HG03457 (cell line): ENCODE measurements around the gene TNFAIP8L3.

Experiments used
- ATAC-seq: cut with Tn5 transposase; IDR thresholded peaks from one replicate; pipeline ENCODE4 v1.9.1; 2021; ENCODE audit warnings: moderate number of reproducible peaks; ENCODE audit not compliant: unreplicated experiment

Gene TNFAIP8L3

DNA sequence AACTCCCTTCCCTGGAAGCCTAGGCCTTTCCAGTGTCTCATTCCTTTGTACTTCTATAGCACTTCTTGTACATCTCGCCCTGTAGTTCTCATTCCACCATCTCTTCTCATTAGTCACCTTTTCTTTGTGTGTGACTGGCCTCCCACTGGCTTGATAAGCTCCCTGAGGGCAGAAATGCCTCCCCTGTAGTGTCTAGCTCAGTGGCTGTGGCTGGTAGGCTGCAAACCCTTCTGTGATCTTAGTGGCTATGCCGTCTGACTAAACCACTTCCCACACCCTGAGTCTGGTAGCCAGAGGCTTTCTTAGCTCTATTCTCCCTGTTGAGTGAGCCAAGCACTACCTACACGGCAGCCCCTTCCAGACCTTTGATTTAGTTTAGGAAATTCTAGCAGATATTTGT lies 24.4 kb upstream of the TNFAIP8L3 start:
- no peak for ATAC-seq

DNA sequence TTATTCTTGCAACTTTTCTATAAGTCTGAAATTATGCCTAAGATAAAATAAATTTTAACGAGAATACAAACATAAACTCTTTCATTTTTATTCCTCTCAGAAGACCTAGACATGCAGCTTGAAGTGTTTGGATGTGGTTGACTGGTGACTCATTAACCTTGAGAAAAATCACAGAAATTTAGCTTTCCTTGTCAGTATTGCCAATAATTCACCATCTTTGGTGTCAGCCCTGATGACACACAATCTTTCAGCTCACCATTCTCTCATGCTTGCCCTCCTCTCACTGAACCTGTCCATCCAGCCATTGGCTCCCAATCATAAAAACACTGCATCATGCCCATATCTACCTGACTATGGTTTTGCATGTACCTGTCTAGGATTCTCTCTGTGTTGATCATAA lies 22.6 kb upstream of the TNFAIP8L3 start:
- no peak for ATAC-seq

DNA sequence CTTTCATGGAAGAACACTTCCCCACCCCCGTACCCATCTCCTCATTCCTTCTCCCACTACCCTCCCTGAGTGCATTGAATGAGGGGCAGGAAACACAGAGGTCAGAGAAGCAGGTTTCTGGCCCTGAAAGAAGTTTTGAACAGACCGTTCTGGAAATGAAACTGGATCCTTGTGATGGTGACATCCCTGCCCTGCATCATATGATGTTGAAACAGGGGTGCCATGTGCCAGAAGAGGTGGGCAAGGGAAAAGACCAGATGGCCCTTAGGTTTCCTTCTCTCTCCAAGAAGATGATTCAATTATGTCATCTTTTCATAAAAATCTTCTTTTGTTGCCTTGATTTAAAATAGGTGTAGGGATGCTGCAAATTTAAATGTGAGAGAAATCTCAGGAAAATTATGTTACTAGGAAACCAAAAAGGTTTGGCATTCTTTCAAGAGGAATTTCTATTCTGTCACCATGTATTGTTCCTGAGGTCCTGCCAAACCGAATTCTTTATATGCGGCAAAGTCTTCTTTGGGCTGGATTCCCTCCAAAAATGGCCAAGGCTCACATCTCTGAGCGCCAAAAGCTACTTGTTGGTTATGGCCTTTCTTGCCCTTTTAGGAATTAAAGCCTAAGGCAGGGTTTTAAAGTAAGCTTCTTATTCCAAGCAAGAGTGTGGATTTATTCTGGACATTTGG lies 19.9 kb upstream of the TNFAIP8L3 start:
- ATAC-seq = no peak

DNA sequence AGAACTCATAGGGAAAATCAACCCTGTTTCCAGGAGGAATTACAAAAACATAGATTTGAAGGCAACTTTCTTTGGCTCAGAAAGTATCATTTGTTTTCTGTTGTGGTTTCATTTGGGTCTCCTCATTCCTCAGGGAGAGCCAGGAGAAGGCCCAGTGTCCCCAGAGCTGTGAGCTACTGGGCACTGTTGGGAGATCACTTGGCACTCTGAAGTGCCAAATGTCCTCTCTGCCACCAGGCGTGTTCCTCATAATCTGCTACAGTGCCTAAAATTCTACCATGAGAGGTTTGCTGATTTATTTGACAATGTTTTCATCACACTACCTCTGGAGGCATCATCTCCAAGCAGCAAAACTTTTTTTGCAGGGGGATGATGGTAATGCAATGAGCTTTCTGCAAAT lies 17.4 kb upstream of the TNFAIP8L3 start:
- ATAC-seq = no peak

DNA sequence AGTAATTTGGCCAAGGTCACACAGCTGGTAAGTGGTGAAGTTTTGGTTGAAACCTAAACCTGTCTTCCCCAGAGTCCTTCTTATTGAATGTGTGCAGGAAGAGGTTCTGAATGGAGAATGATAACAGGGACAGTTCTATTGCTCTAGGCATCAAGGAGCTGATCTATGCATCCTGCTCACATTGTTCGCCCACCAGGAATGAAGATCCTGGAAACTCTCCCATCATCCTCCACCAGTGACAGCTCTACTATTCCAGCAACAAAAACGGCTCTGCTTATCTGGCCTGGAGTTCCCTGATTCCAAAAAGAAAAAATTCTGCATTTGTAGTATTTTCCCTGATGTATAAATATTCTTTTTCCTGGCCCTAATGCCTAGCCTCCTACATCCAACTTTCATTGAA lies 16.4 kb upstream of the TNFAIP8L3 start:
- no peak for ATAC-seq

DNA sequence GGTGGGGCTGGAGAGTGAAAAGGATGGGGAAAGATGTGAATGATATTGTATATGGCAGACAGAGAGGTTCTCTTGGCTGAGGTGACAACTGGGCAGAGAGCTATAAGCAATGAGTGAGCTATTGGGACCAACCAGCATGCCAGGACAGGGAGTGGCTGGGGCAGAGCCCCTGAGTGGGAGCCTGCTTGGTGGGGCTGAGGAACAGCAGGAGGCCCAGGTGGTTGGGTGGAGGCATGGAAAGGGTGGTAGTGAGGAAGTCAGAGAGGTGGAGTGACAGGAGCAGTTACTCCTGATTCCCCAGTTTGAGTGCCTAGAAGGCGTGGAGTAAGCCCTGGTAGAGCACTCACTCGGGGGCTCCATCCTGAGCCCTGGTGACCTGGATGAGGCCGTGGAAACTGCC lies 15.5 kb upstream of the TNFAIP8L3 start:
- ATAC-seq = no peak

DNA sequence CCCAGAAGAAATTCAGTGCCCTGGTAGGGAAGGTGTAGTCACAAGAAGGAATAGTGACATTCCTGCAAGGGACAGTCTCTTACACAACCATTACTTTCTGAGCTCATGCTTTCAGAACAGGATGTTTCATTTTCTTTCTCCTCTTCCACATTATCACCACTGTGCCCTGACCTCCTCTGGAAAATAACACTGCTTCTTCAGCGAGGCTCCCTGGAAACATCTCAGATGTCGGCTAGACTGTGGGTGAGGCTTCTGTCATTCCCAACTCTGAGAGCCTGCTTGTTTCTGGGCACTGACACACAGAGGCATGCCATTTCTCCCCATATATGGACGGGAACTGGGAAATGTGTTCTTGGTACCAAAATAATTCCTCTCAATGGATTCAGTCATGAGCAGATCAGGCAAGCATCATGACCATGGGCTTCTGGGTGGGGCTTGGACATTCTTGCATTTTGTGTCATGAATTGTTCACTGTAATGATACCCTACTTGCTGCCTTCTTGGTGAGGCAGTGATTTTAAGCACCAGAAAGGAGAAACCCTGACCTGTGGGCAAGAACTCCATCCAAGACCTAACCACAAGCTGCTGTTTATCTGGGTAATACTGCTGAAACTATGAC lies 14.3 kb upstream of the TNFAIP8L3 start:
- no peak for ATAC-seq

DNA sequence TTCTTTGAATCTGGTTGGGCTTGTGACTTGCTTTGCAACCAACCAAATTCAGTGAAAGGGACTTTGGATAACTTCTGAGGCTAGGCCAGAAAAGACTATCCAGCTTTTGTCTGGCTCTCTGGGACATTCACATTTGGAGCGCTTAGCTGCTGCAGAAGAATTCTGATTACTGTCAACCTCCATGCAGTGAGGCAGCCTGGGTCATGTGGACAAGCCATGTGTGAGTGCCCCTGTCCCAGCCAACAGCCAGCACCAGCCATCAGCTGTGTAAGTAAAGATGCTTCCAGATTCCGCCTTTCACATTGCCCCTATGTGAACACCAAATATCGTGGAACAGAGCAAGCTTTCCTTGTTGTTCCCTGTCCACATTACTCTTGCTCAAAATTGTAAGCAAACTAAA lies 12.9 kb upstream of the TNFAIP8L3 start:
- ATAC-seq = no peak

DNA sequence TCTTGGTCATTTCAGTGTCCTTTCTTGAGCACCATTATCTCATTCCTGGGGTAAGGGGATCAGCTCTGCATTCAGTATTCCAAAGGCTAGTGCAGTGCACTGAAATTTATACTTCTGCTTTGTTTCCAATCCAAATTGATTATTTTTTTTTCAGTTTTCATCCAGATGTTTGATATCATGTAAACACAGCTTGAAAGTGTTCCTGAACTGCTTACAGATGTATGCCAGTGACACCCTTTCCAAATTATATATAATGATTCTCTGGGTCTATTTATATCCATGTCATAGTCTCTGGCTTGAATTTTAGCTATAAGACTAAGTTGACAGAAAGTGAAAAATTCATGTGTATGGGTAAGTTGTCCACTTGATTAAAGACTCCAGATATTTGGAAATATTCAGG lies 11.8 kb upstream of the TNFAIP8L3 start:
- ATAC-seq = no peak

DNA sequence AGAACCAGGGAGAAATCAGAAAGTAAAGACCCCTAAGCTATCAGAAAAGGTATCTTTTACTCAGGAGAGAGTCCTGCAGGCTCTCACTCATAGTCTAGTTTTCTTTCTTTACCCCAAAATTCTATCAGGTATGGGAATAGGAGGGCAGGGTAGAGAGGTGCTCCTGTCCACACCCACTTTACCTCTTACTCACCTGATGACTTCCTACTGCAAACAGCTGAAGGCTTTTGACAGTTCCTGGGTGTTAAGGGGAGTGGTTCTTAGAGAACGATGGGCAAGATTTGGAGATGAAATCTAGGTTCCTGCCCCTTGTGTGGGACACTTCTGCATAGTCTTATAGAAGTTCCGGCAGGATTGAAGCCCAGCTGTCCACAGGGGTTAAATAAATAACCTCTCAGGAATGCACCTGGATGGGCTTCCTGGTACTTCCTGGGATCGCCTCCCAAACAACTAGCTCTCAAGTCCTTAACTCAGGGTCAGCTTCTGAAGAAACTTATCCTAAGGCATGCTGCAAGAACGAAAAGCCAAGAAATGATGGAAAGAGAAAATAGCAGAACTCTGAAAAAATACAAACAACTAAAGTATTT lies 10.8 kb upstream of the TNFAIP8L3 start:
- no peak for ATAC-seq

DNA sequence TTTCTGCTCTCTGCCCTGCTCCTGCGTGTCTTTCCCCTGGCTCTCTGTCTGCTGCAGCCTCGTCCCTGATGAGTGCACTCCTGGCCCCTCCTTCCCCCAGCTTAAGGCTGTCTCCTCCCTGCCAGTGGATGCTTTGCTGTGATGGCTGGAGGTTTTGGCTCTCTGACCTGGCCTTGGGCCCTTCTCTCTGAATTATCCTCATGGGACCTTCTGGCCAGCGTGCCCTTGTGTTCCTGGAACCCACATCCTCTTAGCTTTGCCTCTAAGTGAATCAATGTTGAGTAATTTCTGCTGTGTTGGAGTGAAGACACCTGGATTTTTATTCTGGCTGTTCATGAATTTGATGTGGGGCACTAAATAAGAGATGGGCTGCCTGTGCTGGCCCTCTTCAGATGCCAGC lies 9.8 kb upstream of the TNFAIP8L3 start:
- no peak for ATAC-seq

DNA sequence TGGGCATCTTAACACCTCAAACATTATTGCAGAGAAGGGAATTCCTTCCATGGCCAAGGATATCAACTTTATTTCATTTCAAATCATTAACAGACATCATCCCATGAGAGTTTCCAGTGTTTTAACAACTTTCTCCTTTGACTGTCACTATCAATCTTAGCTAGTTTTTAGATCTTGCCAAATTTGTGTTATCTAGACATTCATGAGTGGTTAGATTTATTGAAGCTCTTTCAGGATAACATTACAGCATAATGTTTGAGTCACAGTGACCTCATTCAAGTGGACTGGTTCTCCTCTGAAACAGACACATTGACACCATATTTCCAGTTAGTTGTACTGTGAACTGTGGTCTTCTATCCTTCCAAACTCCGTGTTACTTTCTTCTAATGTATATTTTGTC lies 8.6 kb upstream of the TNFAIP8L3 start:
- ATAC-seq = no peak

DNA sequence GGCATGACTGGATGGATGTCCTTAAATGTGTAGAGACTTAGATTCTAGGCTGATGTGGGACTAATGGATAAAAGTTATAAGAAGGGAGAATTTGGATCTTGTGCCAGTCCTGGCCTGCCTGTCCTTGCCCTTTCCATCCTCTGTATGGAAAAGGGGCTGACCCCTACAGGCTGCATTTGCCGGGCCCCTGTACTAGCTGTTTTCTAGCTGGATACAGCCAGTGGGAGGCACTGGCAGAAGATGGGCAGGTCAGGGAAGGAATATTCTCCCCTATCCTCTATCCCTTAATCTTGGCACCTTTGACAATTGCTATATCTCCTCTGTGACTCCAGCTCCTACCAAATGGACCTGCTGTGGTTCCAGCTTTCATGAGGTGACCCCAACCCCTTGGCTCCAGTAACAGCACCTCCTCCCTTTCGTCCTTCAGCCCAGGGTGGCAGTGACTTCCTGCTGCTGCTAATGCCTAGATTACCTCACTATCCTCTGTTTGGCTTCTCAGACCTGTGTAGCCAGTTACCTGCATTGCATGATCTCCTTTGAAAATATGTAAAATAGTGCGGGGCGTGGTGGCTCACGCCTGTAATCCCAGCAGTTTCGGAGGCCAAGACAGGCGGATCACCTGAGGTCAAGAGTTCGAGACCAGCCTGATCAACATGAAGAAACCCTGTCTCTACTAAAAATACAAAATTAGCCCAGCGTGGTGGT lies 6.2 kb upstream of the TNFAIP8L3 start:
- ATAC-seq = no peak

DNA sequence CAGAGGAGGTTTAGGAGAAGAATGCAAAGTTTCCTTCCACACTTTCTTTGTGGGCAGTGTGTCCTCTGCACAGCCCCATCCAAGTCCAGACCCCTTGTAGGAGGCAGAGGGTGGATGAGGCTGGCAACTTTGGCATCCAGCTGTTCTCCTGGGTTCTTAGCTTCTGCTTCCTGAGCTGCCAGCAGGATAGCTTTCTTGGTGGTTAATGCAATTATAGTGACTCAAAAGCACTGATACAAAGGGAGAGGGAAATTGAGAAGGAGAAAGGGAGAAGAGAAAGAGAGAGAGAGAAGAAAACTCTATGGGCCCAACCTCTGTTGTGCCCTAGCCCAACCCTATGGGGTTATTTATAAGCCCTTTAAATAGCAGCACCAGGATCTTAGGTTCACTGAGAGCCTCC lies 4.5 kb upstream of the TNFAIP8L3 start:
- ATAC-seq = no peak

DNA sequence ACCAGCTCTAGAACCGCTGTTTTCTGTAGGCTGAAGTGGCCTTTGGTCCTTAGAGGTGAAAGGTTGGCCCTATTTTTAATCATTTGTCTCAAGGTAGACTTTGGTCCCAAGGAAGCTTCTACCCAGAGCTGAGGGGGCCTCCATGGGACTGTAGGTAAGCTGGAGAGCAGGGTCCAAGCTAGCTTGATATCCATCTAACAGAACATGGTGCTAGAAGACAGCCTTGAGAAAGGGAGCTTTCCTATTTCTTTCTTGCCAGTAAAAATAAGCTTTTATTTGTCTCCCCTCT lies 3.6 kb upstream of the TNFAIP8L3 start:
- no peak for ATAC-seq

DNA sequence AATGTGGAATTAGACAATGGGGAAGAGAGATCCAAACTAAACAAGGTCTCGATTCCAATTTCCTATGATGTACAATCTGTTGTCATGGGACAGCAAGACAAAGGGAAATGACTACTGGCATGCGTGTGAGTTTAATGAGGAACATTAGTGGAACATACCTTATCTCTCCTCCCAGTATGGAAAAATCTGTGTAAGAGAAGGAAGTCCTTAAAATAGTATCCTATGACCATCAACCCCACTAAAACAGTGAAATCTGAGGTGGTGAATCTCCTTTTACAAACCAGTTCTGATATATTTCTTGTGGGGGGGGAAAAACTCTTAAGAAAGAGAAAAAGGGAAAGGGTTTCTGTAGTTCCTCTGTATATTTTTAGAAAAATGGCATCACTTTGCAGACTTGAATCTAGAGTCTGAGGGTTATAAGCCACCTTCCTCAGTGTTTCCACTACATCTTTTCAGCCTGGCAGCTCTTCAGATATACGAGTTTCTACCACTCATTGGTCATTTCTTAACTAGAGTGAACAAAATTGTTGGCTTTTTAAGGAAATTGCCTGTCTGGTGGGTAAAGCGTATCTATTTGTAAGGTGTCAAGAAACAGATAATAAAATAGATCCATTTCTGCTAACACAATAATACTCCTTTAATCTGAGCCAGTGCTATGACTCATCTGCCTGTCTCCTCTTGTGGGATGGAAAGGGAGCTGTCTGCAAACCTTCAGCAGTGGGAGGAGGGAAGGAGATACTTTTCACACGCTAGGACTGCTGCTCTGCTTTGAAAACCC lies 3.0 kb upstream of the TNFAIP8L3 start:
- no peak for ATAC-seq

DNA sequence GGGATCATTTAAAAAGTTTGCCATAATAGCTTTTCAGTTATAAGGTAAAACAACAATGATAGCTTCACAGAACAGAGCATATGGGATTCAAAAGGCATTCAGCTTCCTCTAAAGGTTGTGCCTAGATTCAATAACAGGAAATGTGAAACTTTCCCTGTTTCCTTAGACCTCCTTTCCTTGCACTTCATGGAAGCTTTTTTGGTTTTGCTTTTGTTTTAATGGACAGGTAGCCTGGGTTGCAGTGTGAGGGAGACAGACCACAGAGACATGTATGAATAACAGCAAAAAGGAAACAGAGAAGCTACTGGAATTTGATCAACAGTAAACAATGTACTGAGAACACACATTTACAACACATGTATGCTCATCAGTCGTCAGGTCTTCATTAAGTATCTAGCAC lies 2.3 kb upstream of the TNFAIP8L3 start:
- no peak for ATAC-seq

DNA sequence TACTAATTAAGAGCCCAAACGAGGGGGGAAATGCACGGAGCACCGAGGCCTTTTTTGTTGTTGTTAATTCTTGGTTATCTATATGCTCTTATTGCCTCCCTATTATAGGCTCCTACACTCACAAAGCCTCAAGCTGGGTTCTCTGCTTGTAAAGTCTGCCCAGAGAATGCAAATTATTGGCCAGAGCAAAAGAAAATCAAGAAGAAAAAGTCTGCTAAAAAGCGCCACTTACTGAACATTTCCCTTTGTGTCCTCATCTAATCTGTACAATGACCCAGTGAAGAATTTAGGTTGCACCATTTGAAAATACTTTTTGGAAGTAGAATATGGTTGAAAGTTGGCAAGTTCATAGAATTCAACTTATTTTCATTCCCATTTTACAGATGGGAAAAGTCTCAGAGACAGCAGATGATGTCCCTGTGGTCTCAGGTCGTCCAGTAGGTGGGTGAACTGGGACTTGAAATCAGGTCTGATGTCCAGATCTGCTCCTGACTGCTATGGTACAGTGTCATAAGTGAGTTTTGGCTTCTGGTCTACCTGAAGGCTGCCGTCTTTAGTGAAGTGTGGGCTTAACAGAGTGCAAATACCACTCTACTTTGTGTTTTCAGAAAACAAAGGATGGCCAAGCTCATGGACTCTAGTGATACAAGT lies 1.1 kb upstream of the TNFAIP8L3 start:
- ATAC-seq = no peak

DNA sequence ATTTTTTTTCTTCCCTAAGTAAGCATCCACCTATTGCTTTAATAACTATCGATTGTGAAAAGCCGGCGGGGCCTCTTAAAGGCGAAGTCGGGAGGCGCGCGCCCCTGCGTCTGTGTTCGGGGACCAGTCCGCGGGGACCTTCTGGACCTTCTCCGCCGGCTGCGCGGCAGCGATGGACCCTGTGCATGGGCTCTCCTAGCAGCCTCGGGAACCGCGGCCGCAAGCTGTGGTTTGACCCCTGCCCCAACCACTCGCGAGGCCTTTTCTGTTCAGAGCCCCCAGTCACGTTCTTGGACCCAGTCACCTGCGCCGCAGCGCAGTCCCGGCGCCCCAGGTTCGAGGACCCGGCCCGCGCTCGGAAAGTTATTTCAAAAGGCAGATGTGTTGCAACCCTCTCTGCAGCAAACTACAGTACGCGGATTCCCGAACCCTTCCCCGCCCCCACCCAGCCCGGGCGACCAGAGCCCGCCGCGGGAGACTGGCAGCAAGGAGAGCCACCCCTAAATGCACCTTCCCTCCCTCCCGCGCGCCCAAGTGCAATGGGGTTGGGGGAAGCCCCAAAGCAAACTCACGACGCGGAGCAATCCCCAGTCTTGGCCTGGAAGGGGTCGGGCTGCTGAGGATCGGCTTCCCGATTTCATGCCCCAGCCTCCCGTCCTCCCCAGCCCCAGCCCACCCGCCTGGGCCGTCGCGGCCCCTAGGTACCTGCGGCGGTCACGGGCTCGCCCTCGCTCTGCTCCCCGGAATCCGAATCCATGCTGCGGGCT lies 684 bp downstream of the TNFAIP8L3 start:
- no peak for ATAC-seq

DNA sequence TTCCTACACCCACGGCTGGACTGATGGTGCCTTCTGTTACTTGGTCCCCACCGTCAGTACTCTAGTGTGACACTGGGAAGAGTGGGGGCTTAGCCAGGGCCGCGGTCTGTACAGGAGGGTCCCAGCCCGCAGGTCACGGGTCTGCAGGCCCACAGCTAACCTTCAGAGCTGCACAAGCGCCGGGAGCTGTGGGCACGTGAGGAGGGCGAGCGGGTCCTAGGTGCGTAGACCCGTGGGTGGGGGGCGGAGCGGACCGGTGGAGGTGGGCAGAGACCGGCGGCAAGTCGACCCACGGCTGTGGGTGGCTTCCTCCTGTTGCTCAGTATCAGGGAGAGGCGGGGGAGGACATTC lies 1.2 kb downstream of the TNFAIP8L3 start:
- ATAC-seq = no peak
